ENCODE results near the gene PPID. TPM values are rescaled to one million over a fixed set of nuclear protein-coding genes. Genes with fewer than 3 reads are reported as not detected.

PPID gene
- total and polyA plus RNA-seq, 9 of the 15 experiments (the other 6 are each of a cell fraction or from before 2014, with no cell fraction given) = 46.5 to 160 (median 98.6) TPM

GRCh38 chr4:158722917-158723793 lies at the start of gene PPID (continued):
- TF ChIP-seq ZNF551 (CRISPR knock-in tag; IDR thresholded peaks at IDR 0.05) (no peak), NFE2L1 (tag; IDR thresholded peaks at IDR 0.05; ENCODE audit: borderline replicate concordance, low read depth) (no peak), MAFK (IDR thresholded peaks at IDR 0.05; ENCODE audit: low read length) (no peak), PTRF (tag; IDR thresholded peaks at IDR 0.05) (no peak), MYNN (IDR thresholded peaks at IDR 0.05) (0 out of 2 replicates have a peak, but pooled peaks have one; percentile 46), MYNN (CRISPR knock-in tag; IDR thresholded peaks at IDR 0.05) (no peak), CXXC5 (CRISPR knock-in tag; IDR thresholded peaks at IDR 0.05) (peak; percentile 80), NR3C1 (CRISPR knock-in tag; IDR thresholded peaks at IDR 0.05) (no peak), HEY1 (CRISPR knock-in tag; IDR thresholded peaks at IDR 0.05; ENCODE audit: borderline replicate concordance) (0 out of 2 replicates have a peak, but pooled peaks have one; percentile 29), TRIM24 (IDR thresholded peaks at IDR 0.05) (peak in 1 of 2 experiments; percentile 52; a peak in 2 of 4 replicates), PCBP1 (IDR thresholded peaks at IDR 0.05; ENCODE audit: low read depth, low read length, poor library complexity, severe bottlenecking) (peak; percentile 40), ZBED1 (IDR thresholded peaks at IDR 0.05) (0 out of 2 replicates have a peak, but pooled peaks have one; percentile 29), TFAP4 (CRISPR knock-in tag; IDR thresholded peaks at IDR 0.05; ENCODE audit: borderline replicate concordance) (peak; percentile 96), TOE1 (IDR thresholded peaks at IDR 0.05; ENCODE audit: borderline replicate concordance) (no peak), TOE1 (CRISPR knock-in tag; IDR thresholded peaks at IDR 0.05; ENCODE audit: borderline replicate concordance, low read depth) (0 out of 2 replicates have a peak, but pooled peaks have one; percentile 19), ZNF707 (CRISPR knock-in tag; conservative IDR thresholded peaks at IDR 0.05) (no peak), TAF9B (IDR thresholded peaks at IDR 0.05; ENCODE audit: partially characterized antibody) (peak; percentile 80), ZEB2 (IDR thresholded peaks at IDR 0.05) (0 out of 2 replicates have a peak, but pooled peaks have one; percentile 15), PHB (CRISPR knock-in tag; IDR thresholded peaks at IDR 0.05) (0 out of 2 replicates have a peak, but pooled peaks have one; percentile 28), MNT (conservative IDR thresholded peaks at IDR 0.05) (peak; percentile 84 to 92), MCM5 (IDR thresholded peaks at IDR 0.05; ENCODE audit: low read depth) (no peak), ZFP30 (CRISPR knock-in tag; IDR thresholded peaks at IDR 0.05; ENCODE audit: borderline replicate concordance) (no peak), NFIC (IDR thresholded peaks at IDR 0.05) (peak; percentile 27; the same call in 1 of the 2 replicates), CTBP1 (IDR thresholded peaks at IDR 0.05; ENCODE audit: borderline replicate concordance) (peak; percentile 13; the same call in 1 of the 2 replicates), MTA3 (IDR thresholded peaks at IDR 0.05; ENCODE audit: borderline replicate concordance) (peak; percentile 92), GMEB1 (CRISPR knock-in tag; IDR thresholded peaks at IDR 0.05) (peak; percentile 56; the same call in 1 of the 2 replicates), PML (IDR thresholded peaks at IDR 0.05; ENCODE audit: low read length) (peak; percentile 65; the same call in 1 of the 2 replicates)
